HG03025 (cell line): Measurements from ENCODE around the gene PDE4B.
"Not testable (repeated sequence)": the region's sequence is repeated elsewhere in the genome, so short reads cannot be mapped to it uniquely, and the experiment has no call there.

Source experiments
- ATAC-seq: cut with Tn5 transposase; IDR thresholded peaks from one replicate; pipeline ENCODE4 v1.9.1; 2021; ENCODE audit warnings: mild to moderate bottlenecking, moderate library complexity; ENCODE audit not compliant: unreplicated experiment, low FRiP score

The PDE4B gene

GRCh38 chr1:65990161-65990560 is 197.5 kb downstream of the PDE4B start:
- ATAC-seq = no peak

- ATAC-seq = no peak
These were observed 199.0 kb downstream of the PDE4B start for GRCh38 chr1:65991694-65992093.

GRCh38 chr1:65992165-65992821 is 199.6 kb downstream of the PDE4B start:
- ATAC-seq = no peak

GRCh38 chr1:65992831-65993271 is 200.2 kb downstream of the PDE4B start:
- ATAC-seq = no peak

GRCh38 chr1:65994223-65994622 is 201.5 kb downstream of the PDE4B start:
- no peak for ATAC-seq

- no peak for ATAC-seq
These were observed 202.6 kb downstream of the PDE4B start for GRCh38 chr1:65995336-65995735.

GRCh38 chr1:65995928-65996327 is 203.2 kb downstream of the PDE4B start:
- no peak for ATAC-seq

GRCh38 chr1:65997693-65998092 is 205.0 kb downstream of the PDE4B start:
- ATAC-seq = no peak

- ATAC-seq = no peak
These were observed 206.3 kb downstream of the PDE4B start for GRCh38 chr1:65998763-65999583.

- ATAC-seq = no peak
These were observed 207.4 kb downstream of the PDE4B start for GRCh38 chr1:66000033-66000637.

GRCh38 chr1:66003690-66004089 is 211.0 kb downstream of the PDE4B start:
- no peak for ATAC-seq

GRCh38 chr1:66006534-66006933 is 213.8 kb downstream of the PDE4B start:
- not testable (repeated sequence) for ATAC-seq

GRCh38 chr1:66012106-66012784 is 219.6 kb downstream of the PDE4B start:
- no peak for ATAC-seq

GRCh38 chr1:66013371-66013770 is 220.7 kb downstream of the PDE4B start:
- ATAC-seq = no peak

GRCh38 chr1:66022904-66023620 is 230.4 kb downstream of the PDE4B start:
- no peak for ATAC-seq

GRCh38 chr1:66025188-66025587 is 232.5 kb downstream of the PDE4B start:
- ATAC-seq = no peak

- ATAC-seq = no peak
These were observed 235.3 kb downstream of the PDE4B start for GRCh38 chr1:66028035-66028434.

GRCh38 chr1:66033781-66034180 is 241.1 kb downstream of the PDE4B start:
- no peak for ATAC-seq

- ATAC-seq = no peak
These were observed 243.0 kb downstream of the PDE4B start for GRCh38 chr1:66035616-66036245.

- no peak for ATAC-seq
These were observed 249.0 kb downstream of the PDE4B start for GRCh38 chr1:66041654-66042053.
